Central memory CD8-positive, alpha-beta T cell (primary cell): ENCODE results near the gene RASSF4.
A peak's percentile ranks its signal among the peaks of the same experiment; 100 is the strongest.

Experiments
- ATAC-seq: fragments of 150-1000 bp; cut with Tn5 transposase; replicated peaks from 2 replicates; pipeline ENCODE4 v1.10.0; 2022; ENCODE audit warnings: mild to moderate bottlenecking, moderate FRiP score, moderate number of reproducible peaks; ENCODE audit not compliant: poor library complexity, severe bottlenecking; ENCODE audit errors: extremely low read depth
- DNase-seq, 2 donors: peaks; one replicate each; pipeline ENCODE4 v3.0.0; 2021; ENCODE audit warnings: low spot score in 2 of 2
- H3K27ac Mint-ChIP-seq: one replicate; pipeline ENCODE4 v1.8.0; 2022; ENCODE audit warnings: low read depth, mild to moderate bottlenecking, moderate library complexity, mixed read lengths
- H3K27me3 Mint-ChIP-seq: one replicate; pipeline ENCODE4 v1.8.0; 2022; ENCODE audit warnings: mixed read lengths
- H3K36me3 Mint-ChIP-seq: one replicate; pipeline ENCODE4 v1.8.0; 2022; ENCODE audit warnings: mild to moderate bottlenecking, moderate library complexity, mixed read lengths; ENCODE audit not compliant: insufficient read depth
- H3K4me1 Mint-ChIP-seq: one replicate; pipeline ENCODE4 v1.8.0; 2022; ENCODE audit warnings: mixed read lengths
- H3K4me3 Mint-ChIP-seq: one replicate; pipeline ENCODE4 v1.8.0; 2022; ENCODE audit warnings: mild to moderate bottlenecking, moderate library complexity, mixed read lengths
- H3K9me3 Mint-ChIP-seq: one replicate; pipeline ENCODE4 v1.8.0; 2022; ENCODE audit warnings: mixed read lengths

RASSF4 gene

DNA sequence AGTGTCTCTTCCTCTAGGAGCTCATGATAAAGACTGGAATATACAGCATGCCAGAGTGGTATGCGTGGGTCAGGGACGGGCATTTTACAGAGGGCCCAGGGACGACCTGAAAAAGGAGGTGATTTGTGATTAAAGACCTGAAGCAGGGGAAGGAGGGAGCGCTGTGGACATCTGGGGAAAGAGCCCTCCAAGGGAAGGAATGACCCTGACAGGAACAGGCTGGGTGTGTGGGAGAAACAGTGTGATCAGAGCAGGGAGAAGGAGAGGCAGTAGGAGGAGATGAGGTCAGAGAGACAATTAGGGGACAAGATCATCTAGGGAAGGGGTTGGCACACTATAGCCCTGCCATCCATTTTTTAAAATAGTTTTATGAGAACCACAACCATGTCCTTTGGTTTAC, 3.4 kb upstream of the RASSF4 start:
- H3K4me3 Mint-ChIP-seq: no peak overlapping the region
- peaks cover 2% of the 10 kb centered on the region for H3K36me3 Mint-ChIP-seq
- H3K27ac Mint-ChIP-seq: no peak overlapping the region
- H3K27me3 Mint-ChIP-seq: no peaks in the 10 kb centered on the region
- no peaks in the 10 kb centered on the region for H3K9me3 Mint-ChIP-seq
- DNase-seq (no peak), ATAC-seq (no peak)
- peaks cover 36% of the 10 kb centered on the region for H3K4me1 Mint-ChIP-seq

DNA sequence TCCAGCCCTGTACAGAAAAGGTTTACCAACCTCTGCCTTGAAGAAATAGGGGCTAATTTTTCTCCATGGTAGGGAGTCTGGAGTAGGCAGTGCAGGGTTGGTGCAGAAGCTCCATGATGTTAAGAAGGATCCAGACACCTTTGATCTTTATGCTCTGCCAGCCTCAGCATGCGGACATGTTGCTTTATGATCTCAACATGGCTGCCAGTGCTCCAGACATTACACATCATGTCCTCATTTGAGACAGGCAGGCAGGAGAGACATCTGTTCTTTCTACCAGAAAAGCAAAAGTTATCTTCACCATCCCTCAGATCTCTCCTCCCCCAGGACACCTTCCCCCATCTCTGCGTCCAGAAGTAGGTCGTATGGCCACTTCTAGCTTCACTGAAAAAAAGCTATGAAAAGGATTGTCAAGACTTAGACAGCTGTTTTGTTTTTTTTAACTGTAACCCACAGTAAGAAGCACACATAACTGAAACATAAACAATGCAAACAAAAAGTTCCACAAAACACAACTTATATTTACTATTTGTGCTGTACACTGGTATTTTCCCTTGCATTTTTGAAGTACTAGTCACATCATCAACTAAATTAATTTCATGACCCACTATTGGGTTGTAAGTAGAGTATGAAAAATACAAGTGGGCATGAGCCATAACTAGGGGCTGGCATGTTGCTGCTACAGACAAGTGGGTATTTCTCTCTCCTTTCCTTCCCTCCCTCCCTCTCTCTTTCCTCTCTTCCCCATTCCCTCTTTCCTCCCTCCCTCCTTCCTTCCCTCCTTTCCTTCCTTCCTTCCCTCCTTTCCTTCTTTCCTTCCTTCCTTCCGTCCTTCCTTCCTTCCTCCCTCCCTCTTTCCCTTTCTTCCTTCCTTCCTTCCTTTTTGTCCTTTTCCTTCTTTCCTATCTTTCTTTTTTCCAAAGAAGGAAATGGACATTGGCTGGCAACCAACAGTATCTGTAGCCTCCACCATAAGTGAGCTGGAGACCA, 2.6 kb upstream of the RASSF4 start:
- Mint-ChIP-seq H3K4me1 (peaks cover 36% of the 10 kb centered on the region), H3K36me3 (peaks cover 2% of the 10 kb centered on the region), H3K9me3 (no peaks in the 10 kb centered on the region), H3K27me3 (no peaks in the 10 kb centered on the region), H3K27ac (no peak overlapping the region), H3K4me3 (no peak overlapping the region)
- ATAC-seq: no peak
- no peak for DNase-seq

DNA sequence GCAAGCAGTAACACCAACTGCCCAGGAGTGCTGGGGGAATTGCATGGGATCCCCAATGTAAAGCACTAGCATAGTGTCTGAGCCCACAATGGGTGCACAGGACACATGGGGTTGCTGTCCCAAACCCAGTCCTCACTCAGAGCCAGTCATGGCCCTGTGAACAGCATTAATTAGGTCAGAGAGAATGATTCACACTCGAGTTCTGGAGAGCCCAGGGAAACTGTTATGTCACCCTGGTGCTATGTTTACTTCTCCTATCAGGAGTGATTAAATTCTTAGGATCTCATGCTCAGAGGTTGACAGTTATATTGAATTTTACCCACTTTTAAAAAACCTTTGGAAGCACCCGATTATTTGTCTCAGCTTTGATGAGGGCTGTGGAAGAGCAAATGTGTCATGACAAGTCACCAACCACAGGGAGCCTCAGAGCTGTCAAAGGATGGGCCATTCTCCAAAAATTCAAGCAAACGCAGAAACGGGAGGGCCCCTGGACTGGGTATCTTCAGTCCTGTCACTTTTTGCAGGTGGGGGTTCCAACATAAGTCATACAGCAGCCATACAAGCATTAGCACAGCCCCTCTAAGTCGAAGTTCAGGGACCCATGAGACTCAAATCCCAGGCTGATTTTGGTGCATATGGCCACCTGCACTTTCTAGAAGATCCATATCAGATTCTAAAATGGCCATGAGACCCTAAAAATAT, 1.3 kb upstream of the RASSF4 start:
- Mint-ChIP-seq H3K4me1 (peaks cover 36% of the 10 kb centered on the region), H3K27ac (no peak overlapping the region), H3K27me3 (no peaks in the 10 kb centered on the region), H3K36me3 (peaks cover 2% of the 10 kb centered on the region), H3K4me3 (peak overlapping the region; percentile 82), H3K9me3 (no peaks in the 10 kb centered on the region)
- DNase-seq: no peak
- ATAC-seq: no peak

DNA sequence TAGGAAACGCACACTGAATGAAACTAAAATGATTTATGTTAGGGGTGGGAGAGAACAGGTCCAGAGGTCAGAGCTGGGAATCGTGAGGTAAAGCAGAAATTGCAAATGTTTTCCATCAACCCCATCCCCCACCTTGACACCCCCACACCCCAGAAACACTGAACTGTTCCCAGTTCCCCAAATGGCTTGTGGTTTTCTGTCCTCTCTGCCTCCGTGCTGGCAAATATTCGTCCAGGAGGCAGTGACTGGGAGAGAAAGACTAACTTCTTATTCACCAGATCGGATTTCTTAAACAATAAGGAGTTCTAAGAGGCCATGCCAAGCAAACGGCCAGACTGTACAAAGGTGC, 730 bp upstream of the RASSF4 start:
- Mint-ChIP-seq H3K4me1 (peaks cover 36% of the 10 kb centered on the region), H3K27ac (no peak overlapping the region), H3K36me3 (peaks cover 2% of the 10 kb centered on the region), H3K27me3 (no peaks in the 10 kb centered on the region), H3K4me3 (peak overlapping the region; percentile 82), H3K9me3 (no peaks in the 10 kb centered on the region)
- no peak for DNase-seq
- no peak for ATAC-seq

- peaks cover 2% of the 10 kb centered on the region for H3K36me3 Mint-ChIP-seq
- H3K27me3 Mint-ChIP-seq: no peaks in the 10 kb centered on the region
- no peak for DNase-seq
- H3K4me3 Mint-ChIP-seq: peak overlapping the region; percentile 82
- no peak for ATAC-seq
- H3K4me1 Mint-ChIP-seq: peaks cover 30% of the 10 kb centered on the region
- H3K9me3 Mint-ChIP-seq: no peaks in the 10 kb centered on the region
- peak overlapping the region; percentile 44 for H3K27ac Mint-ChIP-seq
Observed at GRCh38 chr10:44960088-44960460, 472 bp downstream of the RASSF4 start.

- no peak for DNase-seq
- H3K27me3 Mint-ChIP-seq: no peaks in the 10 kb centered on the region
- H3K36me3 Mint-ChIP-seq: peaks cover 2% of the 10 kb centered on the region
- peaks cover 31% of the 10 kb centered on the region for H3K4me1 Mint-ChIP-seq
- H3K9me3 Mint-ChIP-seq: no peaks in the 10 kb centered on the region
- ATAC-seq: no peak
- peak overlapping the region; percentile 82 for H3K4me3 Mint-ChIP-seq
- peak overlapping the region; percentile 44 for H3K27ac Mint-ChIP-seq
Observed at GRCh38 chr10:44960482-44961229, 1.1 kb downstream of the RASSF4 start.

- no peaks in the 10 kb centered on the region for H3K27me3 Mint-ChIP-seq
- no peak overlapping the region for H3K4me3 Mint-ChIP-seq
- H3K27ac Mint-ChIP-seq: no peak overlapping the region
- ATAC-seq (no peak), DNase-seq (no peak)
- no peaks in the 10 kb centered on the region for H3K9me3 Mint-ChIP-seq
- peaks cover 32% of the 10 kb centered on the region for H3K4me1 Mint-ChIP-seq
- H3K36me3 Mint-ChIP-seq: peaks cover 2% of the 10 kb centered on the region
Observed at GRCh38 chr10:44961230-44961571, 1.6 kb downstream of the RASSF4 start.

GRCh38 chr10:44961931-44962750, 2.5 kb downstream of the RASSF4 start:
- ATAC-seq: no peak
- Mint-ChIP-seq H3K4me3 (no peak overlapping the region), H3K27me3 (no peaks in the 10 kb centered on the region), H3K4me1 (peaks cover 32% of the 10 kb centered on the region), H3K9me3 (no peaks in the 10 kb centered on the region), H3K27ac (no peak overlapping the region), H3K36me3 (no peaks in the 10 kb centered on the region)
- no peak for DNase-seq

DNA sequence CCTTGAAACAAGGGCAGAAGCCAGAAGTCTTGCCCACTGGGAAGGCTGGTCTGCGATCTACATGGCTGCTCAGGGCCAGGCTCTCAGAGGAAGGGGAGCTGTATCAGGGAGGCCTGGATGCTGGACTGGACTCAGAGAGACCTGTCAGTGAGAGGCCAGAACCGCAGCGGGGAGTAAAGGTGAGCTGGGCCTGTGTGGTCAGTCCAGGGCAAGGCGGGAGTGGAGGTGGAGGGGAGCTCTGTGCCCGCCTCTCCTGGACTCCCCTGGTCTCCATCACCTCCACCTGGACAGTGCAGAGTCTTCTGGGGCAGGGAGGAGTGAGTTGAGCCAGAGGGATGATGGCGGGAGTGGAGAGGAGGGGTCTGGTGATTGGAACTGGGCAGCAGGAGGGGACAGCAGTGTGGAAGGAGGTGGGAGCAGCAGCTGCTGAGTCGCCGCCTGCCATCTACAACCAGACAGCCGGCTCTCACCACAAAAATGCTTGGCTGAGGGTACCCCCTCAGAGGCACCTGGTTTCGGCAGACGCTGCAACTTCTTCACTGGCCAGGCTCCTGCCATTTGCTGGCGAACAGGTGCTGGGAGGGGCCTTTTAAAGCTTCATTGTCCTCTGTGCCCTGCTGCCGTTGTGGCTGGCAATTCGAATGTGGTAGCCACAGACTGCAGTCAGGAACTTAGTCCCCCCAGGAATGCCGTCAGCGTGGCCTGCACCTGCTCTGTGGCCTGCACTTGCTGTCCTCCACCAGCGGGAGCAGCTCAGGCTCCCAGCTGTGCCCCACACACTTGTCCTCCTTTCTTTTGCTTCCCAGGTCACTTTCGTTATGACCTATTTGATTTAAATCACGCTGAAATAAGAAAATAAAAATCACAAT, 3.5 kb downstream of the RASSF4 start:
- no peaks in the 10 kb centered on the region for H3K36me3 Mint-ChIP-seq
- ATAC-seq (no peak), DNase-seq (no peak)
- H3K27me3 Mint-ChIP-seq: no peaks in the 10 kb centered on the region
- H3K4me3 Mint-ChIP-seq: no peak overlapping the region
- H3K27ac Mint-ChIP-seq: no peak overlapping the region
- peaks cover 32% of the 10 kb centered on the region for H3K4me1 Mint-ChIP-seq
- no peaks in the 10 kb centered on the region for H3K9me3 Mint-ChIP-seq

DNA sequence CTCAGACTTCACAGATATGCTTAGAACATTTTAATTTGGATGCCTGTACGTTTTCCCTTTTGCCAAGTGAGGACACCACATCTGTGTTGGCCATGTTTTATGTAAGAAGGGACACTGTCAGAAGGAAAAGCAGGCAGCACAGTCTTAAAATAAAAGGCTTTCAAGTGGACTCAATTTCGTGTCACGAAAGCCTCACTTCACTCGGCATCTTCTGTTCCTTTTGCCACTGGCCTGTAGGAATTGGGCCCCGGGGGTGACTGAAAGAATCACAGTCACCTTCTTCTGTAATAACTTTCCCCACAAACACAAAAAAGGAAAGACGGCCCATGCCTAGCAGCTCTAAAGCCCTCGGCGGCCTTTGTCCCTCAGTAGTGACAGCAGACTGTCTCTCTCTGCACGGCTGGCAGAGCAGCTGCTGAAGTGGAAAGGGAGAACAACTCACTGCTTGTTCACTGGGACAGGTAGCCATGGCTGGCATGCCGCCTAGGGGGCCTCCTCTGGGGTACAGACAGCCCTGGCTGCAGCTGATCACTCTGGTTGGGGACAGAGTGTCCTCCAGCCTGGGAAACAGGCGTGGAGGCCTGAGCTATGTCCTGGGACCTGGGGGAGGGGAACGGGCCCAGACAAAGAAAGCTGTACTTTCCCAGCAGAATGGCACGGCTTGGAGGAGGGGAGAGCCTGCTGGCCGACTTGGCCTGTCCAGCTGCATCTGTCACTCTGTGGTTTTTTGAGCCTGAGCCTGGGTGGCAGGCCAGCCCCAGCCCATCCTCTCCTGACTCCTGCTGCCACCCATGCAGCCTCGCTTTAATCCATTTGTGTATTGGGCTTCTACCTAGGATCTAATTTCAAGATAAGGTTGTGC, 4.4 kb downstream of the RASSF4 start:
- Mint-ChIP-seq H3K4me1 (peaks cover 31% of the 10 kb centered on the region), H3K27me3 (no peaks in the 10 kb centered on the region), H3K36me3 (peaks cover 3% of the 10 kb centered on the region), H3K9me3 (no peaks in the 10 kb centered on the region), H3K4me3 (no peak overlapping the region), H3K27ac (no peak overlapping the region)
- ATAC-seq: no peak
- DNase-seq: no peak

DNA sequence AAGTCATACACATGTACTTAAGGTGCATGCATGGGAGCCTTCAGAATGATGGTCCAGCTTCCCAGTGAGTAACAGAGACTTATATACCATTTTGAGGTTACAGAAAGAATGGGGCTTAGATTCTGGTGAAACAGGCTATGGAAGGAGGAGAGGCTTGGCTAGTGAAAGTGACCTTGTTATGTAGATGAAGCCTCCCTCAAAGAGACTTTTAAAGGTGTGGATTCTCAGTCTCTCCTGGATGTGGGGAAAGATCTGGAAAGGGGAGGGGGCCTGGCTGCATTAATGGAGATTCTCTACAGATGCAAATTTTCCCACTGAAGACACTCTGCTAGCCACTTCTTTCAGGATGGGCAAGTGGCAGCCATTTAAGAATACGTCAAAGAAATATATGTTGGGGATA, 5.5 kb downstream of the RASSF4 start:
- Mint-ChIP-seq H3K9me3 (no peaks in the 10 kb centered on the region), H3K36me3 (peaks cover 3% of the 10 kb centered on the region), H3K27me3 (no peaks in the 10 kb centered on the region), H3K4me1 (peaks cover 36% of the 10 kb centered on the region), H3K27ac (no peak overlapping the region), H3K4me3 (no peak overlapping the region)
- DNase-seq: no peak
- no peak for ATAC-seq
